GM19193 (cell line): ENCODE results near the gene CLDN5.

ENCODE experiments used
- POLR2A ChIP-seq: IDR thresholded peaks from 4 replicates; pipeline ENCODE4 v1.6.1; 2011; ENCODE audit not compliant: insufficient read depth, insufficient read length; ENCODE audit errors: extremely low read depth

The CLDN5 gene

DNA sequence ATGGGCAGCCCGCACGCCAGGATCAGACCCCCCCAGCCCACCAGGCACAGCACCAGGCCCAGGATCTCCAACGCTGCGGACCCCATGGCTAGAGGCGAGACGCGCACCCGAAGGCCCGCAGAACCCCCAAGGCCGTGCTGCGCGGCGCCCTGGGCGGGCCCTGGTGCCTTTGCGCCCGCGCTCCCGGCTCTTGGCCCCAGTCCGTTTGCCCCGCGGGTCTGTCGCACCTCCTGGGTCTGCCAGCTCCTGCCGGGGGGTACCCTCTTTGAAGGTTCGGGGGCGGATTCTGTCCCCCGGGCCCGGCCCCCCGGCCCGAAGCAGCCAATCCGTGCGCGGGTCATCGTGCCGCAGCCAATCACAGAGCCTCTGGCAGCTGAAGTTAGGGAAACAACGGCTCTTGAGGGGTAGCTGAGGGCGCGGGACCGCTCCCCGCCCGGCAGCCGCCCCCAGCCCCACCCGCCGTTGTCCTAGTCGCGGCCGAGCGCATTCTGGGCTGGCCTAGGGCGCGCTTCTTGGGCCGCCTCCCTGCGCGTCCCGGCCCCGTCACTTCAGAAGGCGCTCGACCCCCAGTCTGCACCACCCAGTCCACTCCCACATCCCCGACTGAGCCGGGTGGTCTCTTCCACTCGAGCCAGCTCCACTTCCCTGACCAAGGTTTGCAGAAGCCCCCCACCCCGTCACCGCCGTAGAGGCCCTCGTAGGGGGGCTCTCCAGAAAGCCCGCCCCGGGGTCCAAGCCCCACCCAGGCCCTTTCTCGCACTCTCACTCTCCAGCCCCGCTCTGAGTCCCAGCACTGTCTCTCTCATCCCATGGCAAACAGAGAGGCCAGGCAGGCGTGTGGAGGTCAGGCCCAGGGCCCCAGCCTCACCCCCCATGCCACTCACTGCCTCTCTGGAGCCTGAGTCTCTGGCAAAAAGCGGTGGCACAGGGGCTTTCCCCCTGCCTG is at the start of gene CLDN5:
Gene CLDN5, minus strand, starts transcription at position 241 of the 946 bp plus-strand sequence. Its CDS starts 155 bp downstream, at position 86.
- no peak for TF ChIP-seq POLR2A

DNA sequence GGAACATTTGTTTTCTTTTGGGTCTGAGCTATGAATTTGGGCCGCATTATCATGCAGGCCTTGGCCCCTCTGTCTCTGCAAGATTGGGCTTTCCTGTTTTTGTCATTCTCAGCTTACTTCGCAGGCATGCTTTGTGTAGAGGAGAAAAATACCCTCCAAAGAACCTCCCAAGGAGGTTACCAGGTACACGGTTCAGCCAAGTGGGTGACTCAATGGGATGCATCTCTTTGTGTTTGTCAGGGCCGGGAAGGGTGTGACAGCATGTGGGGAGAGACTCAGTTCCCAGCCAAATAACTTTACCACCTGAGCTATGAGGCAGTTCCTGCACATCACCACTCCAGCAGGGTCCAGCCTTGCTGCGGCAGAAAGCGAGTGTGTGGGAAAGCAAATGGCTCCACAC is 47.8 kb upstream of the CLDN5 start:
- TF ChIP-seq POLR2A, result no peak

- TF ChIP-seq POLR2A, result no peak
Observed at GRCh38 chr22:19571207-19571795, 47.1 kb upstream of the CLDN5 start.

GRCh38 chr22:19569976-19570375 is 45.8 kb upstream of the CLDN5 start:
- no peak for TF ChIP-seq POLR2A

DNA sequence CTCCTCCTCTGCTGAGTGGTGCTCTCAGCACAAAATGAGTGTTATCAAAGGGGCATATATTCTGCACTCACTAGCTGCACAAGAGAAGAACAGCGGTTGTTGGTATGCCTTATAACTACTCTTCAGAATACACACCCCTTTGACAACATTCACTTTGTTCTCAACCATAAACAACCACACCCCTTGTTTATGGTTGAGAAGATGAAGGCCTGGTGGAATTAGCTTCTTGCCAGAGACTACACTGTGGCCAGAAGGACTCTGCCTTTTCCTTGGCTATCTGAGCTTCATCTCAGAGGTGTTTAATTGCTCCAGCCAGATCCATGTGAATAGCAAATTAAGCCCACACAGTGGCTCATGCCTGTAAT is 45.0 kb upstream of the CLDN5 start:
- TF ChIP-seq POLR2A, result no peak

- no peak for TF ChIP-seq POLR2A
Observed at GRCh38 chr22:19568337-19569275, 44.4 kb upstream of the CLDN5 start.

DNA sequence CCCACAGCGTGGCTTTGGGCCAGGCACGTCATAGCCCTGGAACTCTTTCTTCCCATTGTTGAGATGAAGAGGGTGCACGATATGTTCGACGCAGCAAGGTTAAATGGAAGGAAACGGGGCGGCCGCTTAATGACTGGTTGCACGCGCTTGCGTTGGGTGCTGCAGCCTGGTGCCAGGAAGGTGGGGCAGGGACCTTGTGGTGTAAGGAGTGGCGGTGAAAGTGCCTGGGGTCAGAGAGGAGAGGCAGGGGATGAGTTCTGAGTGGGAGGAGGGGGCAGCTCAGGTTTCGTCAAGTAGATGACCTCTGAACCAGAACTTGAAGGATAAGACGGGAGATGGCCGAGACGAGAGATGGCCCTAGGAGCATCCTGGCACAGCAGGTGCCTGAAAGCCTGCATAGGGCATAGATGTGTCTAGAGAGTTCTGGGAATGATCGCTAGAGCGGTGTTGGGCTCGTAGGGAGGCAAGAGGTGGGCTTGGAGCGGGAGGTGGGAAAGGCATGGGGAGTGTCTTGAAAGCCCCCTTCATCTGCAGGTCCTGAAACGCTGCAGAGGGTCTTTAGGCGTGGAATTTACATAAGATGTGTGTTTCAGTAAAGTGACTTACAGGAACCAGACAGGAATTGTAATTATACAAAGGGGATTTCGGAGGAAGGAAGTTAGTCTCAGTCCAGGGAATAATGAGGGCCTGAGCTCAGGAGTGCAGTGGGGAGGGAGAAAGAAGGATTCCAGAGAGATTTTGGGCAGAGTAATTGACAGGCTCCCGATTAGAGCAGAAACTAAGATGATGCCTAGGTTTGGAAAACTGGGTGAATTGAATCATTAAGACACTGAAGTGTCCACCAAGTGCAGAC is 43.2 kb upstream of the CLDN5 start:
- no peak for TF ChIP-seq POLR2A

GRCh38 chr22:19566279-19567156 is 42.3 kb upstream of the CLDN5 start:
- no peak for TF ChIP-seq POLR2A

GRCh38 chr22:19565382-19566278 is 41.4 kb upstream of the CLDN5 start:
- TF ChIP-seq POLR2A, result no peak

- no peak for TF ChIP-seq POLR2A
Observed at GRCh38 chr22:19559956-19560355, 35.7 kb upstream of the CLDN5 start.

DNA sequence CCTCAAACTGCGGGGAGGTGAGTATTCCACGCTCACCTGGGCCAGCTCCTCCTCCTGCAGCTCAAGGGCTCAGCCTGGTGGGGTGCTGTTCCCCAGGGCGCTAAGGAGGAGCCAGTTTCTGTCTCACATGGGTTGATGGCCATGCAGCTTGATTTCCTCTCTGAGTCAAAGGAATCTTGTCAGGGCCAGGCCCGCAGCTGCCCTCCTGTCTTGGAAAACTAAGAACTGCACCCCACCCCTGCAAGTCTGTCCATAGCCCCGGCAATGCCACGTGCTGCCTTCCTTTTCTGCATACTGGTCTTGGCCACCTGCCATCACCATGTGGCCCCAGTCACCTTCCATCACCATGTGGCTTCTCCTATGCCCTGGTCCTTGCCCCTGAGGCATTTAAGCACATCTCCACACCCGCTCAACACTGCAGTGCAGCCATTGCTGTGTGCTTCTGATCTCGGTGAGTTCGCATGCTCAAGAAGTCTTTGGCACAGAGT is 35.2 kb upstream of the CLDN5 start:
- TF ChIP-seq POLR2A, result no peak

DNA sequence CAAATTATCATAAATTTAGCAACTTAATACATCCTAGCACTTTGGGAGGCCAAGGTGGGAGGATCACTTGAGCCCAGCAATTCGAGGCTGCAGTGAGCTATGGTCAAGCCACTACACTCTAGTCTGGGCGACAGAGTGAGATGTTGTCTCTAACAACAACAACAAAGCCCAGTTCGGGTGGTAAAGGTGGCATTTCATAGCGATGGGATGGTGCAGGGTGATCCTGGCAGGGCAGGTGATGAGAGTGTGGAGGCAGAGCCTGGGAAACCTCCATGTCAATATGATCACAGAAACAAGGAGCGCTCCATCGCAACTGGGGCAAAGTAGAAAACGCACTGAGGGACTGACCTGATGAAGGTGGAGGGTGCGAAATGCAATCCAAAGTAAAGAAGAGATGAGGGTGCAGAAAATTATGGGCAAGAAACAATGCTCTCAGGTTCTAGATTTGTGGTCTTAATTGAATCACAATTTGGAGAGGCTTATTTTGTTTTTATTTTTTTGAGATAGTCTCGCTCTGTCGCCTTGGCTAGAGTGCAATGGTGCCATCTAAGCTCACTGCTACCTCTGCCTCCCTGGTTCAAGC is 32.8 kb upstream of the CLDN5 start:
- TF ChIP-seq POLR2A, result no peak
